Kidney (tissue), 14 donors: ENCODE data around the gene SLC12A5. TPM values are rescaled to one million over a fixed set of nuclear protein-coding genes. Genes with fewer than 3 reads are reported as not detected.
"Not testable (repeated sequence)": the region's sequence is repeated elsewhere in the genome, so short reads cannot be mapped to it uniquely, and the experiment has no call there.

Source experiments
- DNase-seq, 5 donors: peaks; one replicate each; pipeline ENCODE4 v3.0.0-alpha.2; 2013 to 2020
- FAIRE-seq: peaks from 2 replicates; lab custom pipeline; 2012; peaks lifted over from hg19 to GRCh38; lab: Jason Lieb, UNC
- H3K27ac ChIP-seq, 2 donors: one replicate each; pipeline ENCODE4 v1.7.0; 2013; ENCODE audit warnings: low read depth in 2 of 2, low read length in 2 of 2, inconsistent platforms in 1 of 2
- H3K27me3 ChIP-seq: one replicate; pipeline ENCODE4 v1.7.1; 2013; ENCODE audit warnings: low read length, inconsistent platforms; ENCODE audit not compliant: control insufficient read depth, insufficient read depth
- H3K36me3 ChIP-seq, 3 donors: one replicate each; pipeline versions ENCODE4 v1.7.0 to v1.7.1; 2013; ENCODE audit warnings: low read length in 3 of 3, control low read depth in 1 of 3, inconsistent platforms in 1 of 3; ENCODE audit not compliant: insufficient read depth in 3 of 3, control insufficient read depth in 2 of 3
- H3K4me1 ChIP-seq, 3 donors: one replicate each; pipeline versions ENCODE4 v1.7.0 to v1.7.1; 2013; ENCODE audit warnings: low read length in 3 of 3, inconsistent platforms in 1 of 3, low read depth in 1 of 3; ENCODE audit not compliant: control insufficient read depth in 2 of 3, insufficient read depth in 2 of 3
- H3K4me3 ChIP-seq, 3 donors: one replicate each; pipeline versions ENCODE4 v1.7.0 to v1.8.1; 2013; ENCODE audit warnings: low read length in 3 of 3, control low read depth in 1 of 3, inconsistent platforms in 1 of 3
- H3K9ac ChIP-seq, 3 donors: one replicate each; pipeline versions ENCODE4 v1.7.0 to v1.7.1; 2013; ENCODE audit warnings: low read length in 3 of 3, control low read depth in 1 of 3, inconsistent platforms in 1 of 3
- H3K9me3 ChIP-seq, 3 donors: one replicate each; pipeline versions ENCODE4 v1.7.0 to v1.7.1; 2013; ENCODE audit warnings: low read length in 3 of 3, control low read depth in 1 of 3, inconsistent platforms in 1 of 3; ENCODE audit not compliant: control insufficient read depth in 2 of 3, insufficient read depth in 1 of 3
- intact Hi-C: fragments of 100-400 bp; cut with DNase I; formaldehyde crosslinking; loops from one replicate; pipeline ENCODE4 v1.11.1; 2022
- polyA plus RNA-seq: library from polyadenylated mRNA; stranded (reverse); fragments of 350-450 nt; fragmentation: Illumina TruSeq; extraction: RNeasy Lipid Tissue Mini Kit (QIAGEN cat#74804); gene quantifications from one replicate; pipeline ENCODE4 v1.2.3, GENCODE V29; 2014; ENCODE audit warnings: low read depth, low replicate concordance; ENCODE audit not compliant: insufficient read depth
- total RNA-seq: library from RNA; stranded (reverse); fragmentation: NEBNext Ultra II Directional; extraction: Animal tissue kit (Norgen Biotek cat#: 25700); gene quantifications from one replicate; pipeline ENCODE4 v1.2.1, GENCODE V29; 2021
- TF ChIP-seq, protein P1 (sequence below): IDR thresholded peaks from 3 replicates; pipeline ENCODE4 v1.5.1; 2012; ENCODE audit warnings: mild to moderate bottlenecking, moderate library complexity, borderline replicate concordance; ENCODE audit not compliant: insufficient read depth; ENCODE audit errors: extremely low read depth
- donor health status: control.
- donor health status: control.
- donor health status: control.
- donor health status: control.
- donor health status: control.
- donor health status: DM: yes; HTN: yes; CAD: no.
- donor health status: Normal renal cell carcinoma (clear cell type).

SLC12A5 gene
- total and polyA plus RNA-seq, 2 donors from 2014 or later: 2.0 to 2.5 TPM

DNA sequence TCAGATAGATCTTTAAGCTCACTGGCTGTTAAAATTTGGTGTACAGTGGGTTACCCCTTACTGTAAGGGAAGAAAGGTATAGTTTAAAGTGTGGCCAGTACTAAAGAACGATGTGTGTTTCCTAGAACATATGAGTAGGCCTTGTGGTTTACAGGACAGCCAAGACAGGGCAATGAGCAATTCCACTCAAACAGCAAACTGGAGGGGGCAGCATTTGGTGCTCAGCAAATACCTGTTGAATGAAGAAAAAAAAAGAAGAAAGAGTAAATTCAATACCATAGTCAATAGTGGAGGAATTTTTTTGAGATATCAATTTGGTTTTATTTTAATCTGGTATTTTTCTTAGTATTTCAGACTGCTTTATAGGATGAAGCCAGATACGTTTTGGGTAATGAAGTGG, 64.5 kb downstream of the SLC12A5 start:
- H3K36me3 ChIP-seq: no peaks in the 10 kb centered on the region
- H3K9ac ChIP-seq: no peak overlapping the region
- no peak overlapping the region for H3K27ac ChIP-seq
- H3K4me3 ChIP-seq: no peak overlapping the region
- peaks cover 0 to 2% (median 0%) of the 10 kb centered on the region in 3 donors for H3K4me1 ChIP-seq
- TF ChIP-seq, protein P1, sequence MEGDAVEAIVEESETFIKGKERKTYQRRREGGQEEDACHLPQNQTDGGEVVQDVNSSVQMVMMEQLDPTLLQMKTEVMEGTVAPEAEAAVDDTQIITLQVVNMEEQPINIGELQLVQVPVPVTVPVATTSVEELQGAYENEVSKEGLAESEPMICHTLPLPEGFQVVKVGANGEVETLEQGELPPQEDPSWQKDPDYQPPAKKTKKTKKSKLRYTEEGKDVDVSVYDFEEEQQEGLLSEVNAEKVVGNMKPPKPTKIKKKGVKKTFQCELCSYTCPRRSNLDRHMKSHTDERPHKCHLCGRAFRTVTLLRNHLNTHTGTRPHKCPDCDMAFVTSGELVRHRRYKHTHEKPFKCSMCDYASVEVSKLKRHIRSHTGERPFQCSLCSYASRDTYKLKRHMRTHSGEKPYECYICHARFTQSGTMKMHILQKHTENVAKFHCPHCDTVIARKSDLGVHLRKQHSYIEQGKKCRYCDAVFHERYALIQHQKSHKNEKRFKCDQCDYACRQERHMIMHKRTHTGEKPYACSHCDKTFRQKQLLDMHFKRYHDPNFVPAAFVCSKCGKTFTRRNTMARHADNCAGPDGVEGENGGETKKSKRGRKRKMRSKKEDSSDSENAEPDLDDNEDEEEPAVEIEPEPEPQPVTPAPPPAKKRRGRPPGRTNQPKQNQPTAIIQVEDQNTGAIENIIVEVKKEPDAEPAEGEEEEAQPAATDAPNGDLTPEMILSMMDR: no peak
- H3K27me3 ChIP-seq: no peaks in the 10 kb centered on the region
- FAIRE-seq (no peak), DNase-seq (no peak)
- intact Hi-C loops: no loop called here
- no peaks in the 10 kb centered on the region for H3K9me3 ChIP-seq

DNA sequence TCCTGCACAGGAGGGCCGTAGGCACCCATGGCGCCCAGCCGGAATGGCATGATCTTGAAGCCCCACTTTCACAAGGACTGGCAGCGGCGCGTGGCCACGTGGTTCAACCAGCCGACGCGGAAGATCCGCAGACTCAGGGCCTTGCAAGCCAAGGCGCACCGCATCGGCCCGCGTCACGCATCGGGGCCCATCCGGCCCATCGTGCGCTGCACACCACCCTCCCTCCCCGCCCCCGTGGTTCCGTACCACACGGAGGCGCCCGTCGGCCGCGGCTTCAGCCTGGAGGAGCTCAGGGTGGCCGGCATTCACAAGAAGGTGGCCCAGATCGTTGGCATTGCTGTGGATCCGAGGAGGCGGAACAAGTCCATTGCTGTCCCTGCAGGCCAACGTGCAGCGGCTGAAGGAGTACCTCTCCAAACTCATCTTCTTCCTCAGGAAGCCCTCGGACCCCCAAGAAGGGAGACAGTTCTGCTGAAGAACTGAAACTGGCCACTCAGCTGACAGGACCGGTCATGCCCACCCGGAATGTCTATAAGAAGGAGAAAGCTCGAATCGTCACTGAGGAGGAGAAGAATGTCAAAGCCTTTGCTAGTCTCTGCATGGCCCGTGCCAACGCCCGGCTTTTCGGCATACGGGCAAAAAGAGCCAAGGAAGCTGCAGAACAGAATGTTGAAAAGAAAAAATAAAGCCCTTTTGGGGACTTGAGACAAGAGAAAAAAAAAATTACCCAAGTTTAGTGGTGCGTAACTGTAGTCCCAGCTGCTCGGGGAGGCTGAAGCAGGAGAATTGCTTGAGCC, 70.7 kb downstream of the SLC12A5 start:
- Histone ChIP-seq H3K4me1 (no peaks in the 10 kb centered on the region), H3K27me3 (peaks cover 2% of the 10 kb centered on the region), H3K4me3 (peak overlapping the region in 1 of 3 donors; percentile 32), H3K9me3 (no peaks in the 10 kb centered on the region), H3K27ac (no peak overlapping the region), H3K9ac (no peak overlapping the region), H3K36me3 (no peaks in the 10 kb centered on the region)
- DNase-seq (peak in 3 of 5 donors; percentile 18 to 81 (median 38)), FAIRE-seq (no peak)
- TF ChIP-seq, protein P1: no peak
- intact Hi-C loops: no loop called here

DNA sequence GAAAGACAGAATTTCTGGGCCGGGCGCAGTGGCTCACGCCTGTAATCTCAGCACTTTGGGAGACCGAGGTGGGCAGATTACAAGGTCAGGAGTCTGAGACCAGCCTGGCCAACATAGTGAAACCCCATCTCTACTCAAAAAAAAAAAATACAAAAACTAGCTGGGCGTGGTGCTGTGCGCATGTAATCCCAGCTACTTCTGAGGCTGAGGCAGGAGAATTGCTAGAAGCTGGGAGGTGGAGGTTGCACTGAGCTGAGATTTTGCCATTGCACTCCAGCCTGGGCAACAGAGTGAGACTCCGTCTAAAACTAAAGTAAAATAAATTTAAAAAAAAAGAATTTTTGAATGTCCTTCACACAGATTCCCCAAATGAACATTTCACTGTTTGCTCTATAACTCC, 71.4 kb downstream of the SLC12A5 start:
- H3K9ac ChIP-seq, H3K9me3 ChIP-seq, H3K36me3 ChIP-seq, DNase-seq, H3K27me3 ChIP-seq, FAIRE-seq, H3K4me3 ChIP-seq, H3K4me1 ChIP-seq, H3K27ac ChIP-seq, intact Hi-C loops: not testable (repeated sequence)

DNA sequence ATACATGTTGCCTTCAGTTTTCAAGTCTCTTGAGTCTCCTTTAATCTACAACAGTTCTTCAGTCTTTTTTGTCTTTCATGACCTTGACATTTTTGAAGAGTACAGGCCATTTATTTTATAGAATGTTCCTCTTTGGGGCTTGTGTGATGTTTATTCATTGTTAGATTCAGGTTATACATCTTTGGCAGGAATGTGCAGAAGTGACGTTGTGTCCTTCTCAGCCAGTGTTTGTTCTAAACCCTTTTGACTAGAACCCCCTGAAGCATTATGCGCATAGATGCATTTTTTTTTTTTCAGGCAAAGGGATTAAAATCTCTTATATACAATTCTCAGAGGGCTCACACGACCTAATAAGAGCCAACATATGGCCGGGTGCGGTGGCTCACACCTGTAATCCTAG, 72.0 kb downstream of the SLC12A5 start:
- H3K27me3 ChIP-seq: peaks cover 2% of the 10 kb centered on the region
- H3K9ac ChIP-seq: no peak overlapping the region
- no peaks in the 10 kb centered on the region for H3K36me3 ChIP-seq
- DNase-seq (no peak), FAIRE-seq (no peak)
- no peak overlapping the region for H3K27ac ChIP-seq
- intact Hi-C loops: no loop called here
- no peak overlapping the region for H3K4me3 ChIP-seq
- no peaks in the 10 kb centered on the region for H3K4me1 ChIP-seq
- TF ChIP-seq, protein P1: no peak
- no peaks in the 10 kb centered on the region for H3K9me3 ChIP-seq
